Measurements from ENCODE around the gene ADAP1.

The ADAP1 gene

GRCh38 chr7:970744-971143 is 16.3 kb upstream of the ADAP1 start (continued):
- no peak for TF ChIP-seq ZBTB49 (tag by site-specific recombination; IDR thresholded peaks at IDR 0.05; ENCODE audit: low read depth)

- H3K4me3 ChIP-seq (ENCODE audit: low read depth, low read length): no peak overlapping the region
- CTCF ChIA-PET: no interaction called here
Measured at GRCh38 chr7:969403-969802, 14.9 kb upstream of the ADAP1 start.

More at GRCh38 chr7:969403-969802, 14.9 kb upstream of the ADAP1 start:
- TF ChIP-seq SETDB1 (IDR thresholded peaks at IDR 0.05; ENCODE audit: insufficient read length, low read length) (no peak), KLF1 (tag by site-specific recombination; IDR thresholded peaks at IDR 0.05) (no peak), EGR2 (tag by site-specific recombination; IDR thresholded peaks at IDR 0.05; ENCODE audit: low read depth) (no peak), ZNF747 (tag by site-specific recombination; IDR thresholded peaks at IDR 0.05) (no peak), ZNF449 (tag by site-specific recombination; IDR thresholded peaks at IDR 0.05) (no peak), BCL11A (tag by site-specific recombination; IDR thresholded peaks at IDR 0.05; ENCODE audit: low read depth) (no peak), ZNF501 (tag by site-specific recombination; IDR thresholded peaks at IDR 0.05) (no peak), ZSCAN4 (tag by site-specific recombination; IDR thresholded peaks at IDR 0.05) (no peak), SCRT1 (tag by site-specific recombination; IDR thresholded peaks at IDR 0.05; ENCODE audit: borderline replicate concordance) (no peak), PRDM2 (tag by site-specific recombination; IDR thresholded peaks at IDR 0.05; ENCODE audit: borderline replicate concordance) (no peak), ZNF366 (tag by site-specific recombination; conservative IDR thresholded peaks at IDR 0.05) (no peak), ZNF148 (tag by site-specific recombination; IDR thresholded peaks at IDR 0.05; ENCODE audit: borderline replicate concordance) (no peak), ZNF132 (tag by site-specific recombination; IDR thresholded peaks at IDR 0.05; ENCODE audit: borderline replicate concordance) (no peak), WT1 (tag by site-specific recombination; IDR thresholded peaks at IDR 0.05) (no peak), ZNF362 (tag by site-specific recombination; IDR thresholded peaks at IDR 0.05) (no peak)
- POLR2A ChIA-PET: no interaction called here
- Histone ChIP-seq H3K36me3 (ENCODE audit: control insufficient read depth in 2 of 2, insufficient read depth in 1 of 2, low read length in 2 of 2) (peaks cover 24 to 52% of the 10 kb centered on the region in 2 experiments), H3K9me3 (ENCODE audit: control insufficient read depth, insufficient read depth, low read depth, low read length) (no peaks in the 10 kb centered on the region), H3K27ac (ENCODE audit: extremely low read depth, low read depth, low read length) (no peak overlapping the region), H3K4me1 (ENCODE audit: control insufficient read depth, insufficient read depth, low read length) (no peaks in the 10 kb centered on the region)
